ENCODE measurements around the gene NOS3.
A peak's percentile ranks its signal among the peaks of the same experiment; 100 is the strongest.
"Not testable (repeated sequence)": the region's sequence is repeated elsewhere in the genome, so short reads cannot be mapped to it uniquely, and the experiment has no call there.

Gene NOS3

GRCh38 chr7:151039850-151040548 is 49.2 kb downstream of the NOS3 start:
- no peak for DNase-seq

DNA sequence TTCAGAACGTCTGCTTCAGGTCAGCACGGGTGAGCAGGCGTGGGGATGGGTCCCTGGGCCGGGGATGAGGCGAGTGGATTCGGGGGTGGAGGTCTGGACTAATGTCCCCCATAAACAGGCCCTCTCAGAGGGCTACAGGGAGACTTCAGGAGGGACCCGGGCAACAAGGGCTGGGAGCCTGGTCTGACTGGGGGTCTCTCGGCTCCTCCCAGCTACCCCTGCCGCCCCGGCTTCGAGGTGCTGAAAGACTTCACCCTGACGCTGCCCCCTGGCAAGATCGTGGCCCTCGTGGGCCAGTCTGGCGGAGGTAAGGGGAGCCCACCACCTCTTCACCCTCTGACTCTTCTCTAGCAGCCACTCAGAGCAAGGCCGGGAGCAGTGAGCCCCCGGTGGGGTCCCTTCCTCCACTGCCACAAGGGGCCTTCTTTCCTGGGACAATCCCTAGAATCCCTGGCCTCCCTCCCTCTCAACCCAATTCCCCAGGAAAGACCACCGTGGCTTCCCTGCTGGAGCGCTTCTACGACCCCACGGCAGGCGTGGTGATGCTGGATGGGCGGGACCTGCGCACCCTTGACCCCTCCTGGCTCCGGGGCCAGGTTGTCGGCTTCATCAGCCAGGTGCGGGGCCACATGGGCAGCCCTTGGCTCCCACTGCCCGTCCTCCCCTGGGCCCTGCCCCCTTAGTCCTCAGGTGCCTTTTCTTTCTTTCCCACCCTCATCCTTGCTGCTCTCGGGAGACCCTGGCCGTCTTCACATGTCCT is 50.0 kb downstream of the NOS3 start:
- DNase-seq: no peak

DNA sequence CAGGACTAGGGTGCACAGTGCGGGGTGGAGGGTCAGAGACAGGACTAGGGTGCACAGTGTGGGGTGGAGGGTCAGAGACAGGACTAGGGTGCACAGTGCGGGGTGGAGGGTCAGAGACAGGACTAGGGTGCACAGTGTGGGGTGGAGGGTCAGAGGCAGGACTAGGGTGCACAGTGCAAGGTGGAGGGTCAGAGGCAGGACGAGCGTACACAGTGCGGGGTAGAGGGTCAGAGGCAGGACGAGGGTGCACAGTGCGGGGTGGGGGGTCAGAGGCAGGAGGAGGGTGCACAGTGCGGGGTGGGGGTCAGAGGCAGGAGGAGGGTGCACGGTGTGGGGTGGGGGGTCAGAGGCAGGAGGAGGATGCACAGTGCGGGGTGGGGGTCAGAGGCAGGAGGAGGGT is 52.6 kb downstream of the NOS3 start:
- DNase-seq: not testable (repeated sequence)

GRCh38 chr7:151043959-151044358 is 53.1 kb downstream of the NOS3 start:
- no peak for DNase-seq

DNA sequence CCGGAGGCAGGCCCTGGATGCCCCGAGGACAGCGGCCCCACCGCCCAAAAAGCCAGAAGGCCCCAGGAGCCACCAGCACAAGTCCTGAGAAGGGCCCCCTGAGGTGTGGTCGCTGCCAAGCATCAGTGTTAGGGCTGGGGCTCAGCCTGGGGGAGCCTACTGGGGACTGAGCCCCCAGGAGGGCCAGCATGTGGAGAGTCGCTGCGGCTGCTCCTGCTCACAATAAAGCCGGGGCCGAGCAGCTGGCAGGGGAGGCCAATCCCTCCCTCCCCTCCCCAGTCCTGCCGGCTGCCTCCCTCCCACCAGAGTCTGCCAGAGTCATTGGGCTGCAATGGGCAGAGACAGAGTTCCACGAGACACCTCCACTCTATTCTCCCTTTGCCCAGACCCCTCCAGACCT is 54.4 kb downstream of the NOS3 start:
- DNase-seq: no peak

GRCh38 chr7:151045967-151046366 is 55.1 kb downstream of the NOS3 start:
- no peak for DNase-seq

DNA sequence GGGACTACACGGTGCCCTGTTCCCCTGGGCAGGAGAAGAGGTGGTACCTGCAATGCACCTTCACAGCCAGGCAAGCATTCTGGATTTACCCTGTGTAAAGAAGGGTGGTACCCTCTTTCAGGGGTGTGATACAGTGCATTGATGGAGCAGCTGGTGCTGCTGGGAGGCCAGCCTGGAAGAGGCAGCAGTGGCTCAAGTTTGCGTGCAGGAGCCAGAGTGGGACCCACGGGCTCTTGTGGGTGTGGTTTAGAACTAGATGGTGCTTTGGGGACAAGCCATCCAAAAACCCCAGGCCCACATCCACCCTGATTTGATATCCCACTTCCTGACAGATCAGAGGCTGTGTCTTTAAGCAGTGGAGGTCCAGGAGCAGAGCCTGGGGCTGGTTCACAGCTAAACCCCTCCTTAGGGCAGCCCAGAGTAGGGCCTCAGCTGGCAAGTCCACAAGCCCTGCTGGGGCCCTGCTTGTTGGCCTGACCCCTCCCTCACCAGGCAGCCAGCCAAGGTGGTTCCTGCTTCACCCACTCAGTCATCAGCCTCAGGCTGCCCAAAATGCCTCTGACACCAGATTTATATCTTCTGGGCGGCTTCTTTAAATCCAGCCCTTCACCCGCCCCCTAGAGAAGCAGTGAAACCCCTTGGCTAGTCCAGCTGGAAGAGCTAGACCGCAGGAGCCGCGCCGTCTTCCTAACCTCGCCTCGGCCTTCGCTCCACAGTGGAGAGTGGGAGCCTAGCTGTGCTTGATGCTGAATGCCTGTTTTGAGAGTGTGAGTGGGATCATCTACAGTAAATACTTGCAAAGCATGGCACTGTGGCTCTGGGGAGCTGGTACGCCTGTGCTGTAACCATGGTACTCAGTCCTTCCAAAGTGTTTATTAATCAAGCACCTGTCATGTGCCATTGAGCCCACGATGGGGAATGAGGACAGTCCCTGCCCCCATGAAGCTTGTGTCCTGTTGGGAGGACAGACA is 56.1 kb downstream of the NOS3 start:
- no peak for DNase-seq

- no peak for DNase-seq
These were observed 57.4 kb downstream of the NOS3 start, which contains the start of gene ASIC3 for GRCh38 chr7:151047976-151048815. Gene ASIC3, plus strand, starts transcription at chr7:151048531. Its CDS starts 355 bp downstream, at chr7:151048886.

DNA sequence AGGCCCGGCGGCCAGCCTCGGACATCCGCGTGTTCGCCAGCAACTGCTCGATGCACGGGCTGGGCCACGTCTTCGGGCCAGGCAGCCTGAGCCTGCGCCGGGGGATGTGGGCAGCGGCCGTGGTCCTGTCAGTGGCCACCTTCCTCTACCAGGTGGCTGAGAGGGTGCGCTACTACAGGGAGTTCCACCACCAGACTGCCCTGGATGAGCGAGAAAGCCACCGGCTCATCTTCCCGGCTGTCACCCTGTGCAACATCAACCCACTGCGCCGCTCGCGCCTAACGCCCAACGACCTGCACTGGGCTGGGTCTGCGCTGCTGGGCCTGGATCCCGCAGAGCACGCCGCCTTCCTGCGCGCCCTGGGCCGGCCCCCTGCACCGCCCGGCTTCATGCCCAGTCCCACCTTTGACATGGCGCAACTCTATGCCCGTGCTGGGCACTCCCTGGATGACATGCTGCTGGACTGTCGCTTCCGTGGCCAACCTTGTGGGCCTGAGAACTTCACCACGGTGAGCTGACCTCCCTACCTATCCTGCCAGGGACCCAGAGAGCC is 58.2 kb downstream of the NOS3 start:
- DNase-seq: peak in 1 of 2 experiments; percentile 37

DNA sequence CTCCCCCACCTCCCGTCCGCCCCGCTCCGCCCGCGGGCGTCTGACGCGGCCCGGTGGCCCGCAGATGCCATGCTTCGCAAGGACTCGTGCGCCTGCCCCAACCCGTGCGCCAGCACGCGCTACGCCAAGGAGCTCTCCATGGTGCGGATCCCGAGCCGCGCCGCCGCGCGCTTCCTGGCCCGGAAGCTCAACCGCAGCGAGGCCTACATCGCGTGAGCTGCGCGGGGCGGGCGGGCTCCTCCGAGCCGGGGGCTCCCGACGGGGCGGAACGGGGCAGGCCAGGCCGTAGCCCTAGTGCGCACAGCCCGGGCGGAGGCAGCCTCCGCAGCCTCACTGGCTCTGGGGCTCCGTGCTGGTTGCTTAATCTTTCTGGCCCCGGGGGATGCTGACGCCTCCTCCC is 60.3 kb downstream of the NOS3 start:
- DNase-seq: peak in 1 of 2 experiments; percentile 33

DNA sequence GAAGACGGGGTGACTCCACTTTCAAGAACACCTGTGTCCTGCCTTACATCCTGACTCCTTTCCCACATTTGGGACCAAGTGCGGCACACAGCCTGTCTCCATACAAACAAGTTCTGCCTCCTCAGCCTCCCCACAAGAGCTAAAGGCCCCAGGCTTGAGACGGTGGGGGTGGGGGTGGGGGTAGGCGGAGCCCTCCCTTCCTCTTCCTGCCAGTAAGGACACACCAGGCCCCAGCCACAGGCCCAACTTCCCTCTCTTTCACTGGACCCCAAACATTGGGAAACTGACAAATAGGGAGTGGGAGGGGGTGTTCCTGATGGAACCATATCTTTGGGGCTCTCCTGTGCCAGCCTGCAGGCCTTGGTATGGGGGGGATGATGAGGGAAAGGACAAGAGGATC is 62.3 kb downstream of the NOS3 start:
- no peak for DNase-seq

DNA sequence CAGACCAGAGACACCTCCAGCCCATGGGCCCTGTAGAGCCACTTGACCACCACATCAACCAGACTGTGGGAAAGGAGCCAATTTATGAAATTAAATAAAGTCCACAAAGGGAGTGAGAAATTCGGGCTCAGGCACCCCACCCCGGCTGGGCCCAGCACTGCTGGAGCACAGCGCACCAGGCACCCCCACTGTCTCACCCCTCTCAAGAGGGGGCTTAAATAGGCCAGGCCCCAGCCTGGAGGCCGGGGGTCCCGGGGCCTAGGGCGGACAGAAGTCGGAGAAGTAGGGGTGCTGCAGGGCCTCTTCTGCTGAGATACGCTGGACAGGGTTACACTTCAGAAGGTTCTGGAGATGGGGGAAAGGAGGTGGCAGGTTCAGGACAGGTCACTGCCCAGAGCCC is 62.9 kb downstream of the NOS3 start:
- no peak for DNase-seq

DNA sequence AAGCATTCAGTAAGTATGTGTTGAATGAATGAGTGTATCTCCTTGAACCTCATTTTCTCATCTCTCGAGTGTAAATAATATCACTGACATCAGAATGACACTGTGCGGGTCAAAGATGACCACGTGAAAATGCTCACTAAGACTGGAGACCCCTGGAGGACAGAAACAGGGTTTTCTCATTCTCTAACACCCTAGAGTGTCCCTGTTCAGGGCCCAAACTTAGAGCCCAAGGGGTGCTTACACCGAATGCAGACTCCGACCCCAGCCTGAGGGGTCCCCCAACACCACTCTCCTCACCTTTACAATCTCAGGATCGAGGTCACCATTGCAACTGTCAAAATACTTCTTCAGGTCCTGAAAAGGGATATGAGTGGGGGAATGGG is 65.5 kb downstream of the NOS3 start:
- no peak for DNase-seq

GRCh38 chr7:151056666-151057505 is 66.1 kb downstream of the NOS3 start:
- no peak for DNase-seq

- peak in 1 of 2 experiments; percentile 89 for DNase-seq
These were observed 66.7 kb downstream of the NOS3 start, which contains the start of gene CDK5 for GRCh38 chr7:151057506-151057988. Gene CDK5, minus strand, starts transcription at chr7:151057897. Its CDS starts 49 bp downstream, at chr7:151057848.

- DNase-seq: peak; percentile 100
These were observed 67.4 kb downstream of the NOS3 start for GRCh38 chr7:151057989-151058780.

DNA sequence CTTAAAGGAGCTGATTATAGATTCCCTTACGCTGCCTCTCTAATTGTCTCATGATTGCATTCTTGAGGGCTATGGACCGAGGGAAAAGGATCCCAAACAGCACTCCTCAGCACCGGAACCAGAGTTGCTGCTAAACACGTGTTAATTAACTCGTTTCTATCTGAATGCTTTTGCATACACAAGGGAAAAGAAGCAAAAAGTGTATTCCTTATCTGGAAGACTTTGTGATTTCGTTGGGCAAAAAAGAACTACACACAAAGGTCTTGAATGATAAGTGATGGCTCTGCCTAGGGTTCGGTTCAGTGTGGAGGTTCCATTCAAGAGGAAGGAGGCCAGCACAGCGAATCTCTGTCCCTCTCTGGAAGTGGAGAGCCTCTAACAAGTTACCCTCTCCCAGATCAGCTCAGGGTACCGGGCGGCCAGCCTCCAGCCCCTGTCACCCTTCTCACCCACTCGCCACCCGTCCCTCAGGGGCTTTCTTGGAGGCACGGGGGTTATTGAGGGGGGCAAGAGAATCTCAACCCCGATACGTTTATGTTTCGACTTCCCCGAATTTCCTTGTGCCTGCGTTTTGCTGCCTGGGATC is 68.1 kb downstream of the NOS3 start:
- peak in 1 of 2 experiments; percentile 58 for DNase-seq

DNA sequence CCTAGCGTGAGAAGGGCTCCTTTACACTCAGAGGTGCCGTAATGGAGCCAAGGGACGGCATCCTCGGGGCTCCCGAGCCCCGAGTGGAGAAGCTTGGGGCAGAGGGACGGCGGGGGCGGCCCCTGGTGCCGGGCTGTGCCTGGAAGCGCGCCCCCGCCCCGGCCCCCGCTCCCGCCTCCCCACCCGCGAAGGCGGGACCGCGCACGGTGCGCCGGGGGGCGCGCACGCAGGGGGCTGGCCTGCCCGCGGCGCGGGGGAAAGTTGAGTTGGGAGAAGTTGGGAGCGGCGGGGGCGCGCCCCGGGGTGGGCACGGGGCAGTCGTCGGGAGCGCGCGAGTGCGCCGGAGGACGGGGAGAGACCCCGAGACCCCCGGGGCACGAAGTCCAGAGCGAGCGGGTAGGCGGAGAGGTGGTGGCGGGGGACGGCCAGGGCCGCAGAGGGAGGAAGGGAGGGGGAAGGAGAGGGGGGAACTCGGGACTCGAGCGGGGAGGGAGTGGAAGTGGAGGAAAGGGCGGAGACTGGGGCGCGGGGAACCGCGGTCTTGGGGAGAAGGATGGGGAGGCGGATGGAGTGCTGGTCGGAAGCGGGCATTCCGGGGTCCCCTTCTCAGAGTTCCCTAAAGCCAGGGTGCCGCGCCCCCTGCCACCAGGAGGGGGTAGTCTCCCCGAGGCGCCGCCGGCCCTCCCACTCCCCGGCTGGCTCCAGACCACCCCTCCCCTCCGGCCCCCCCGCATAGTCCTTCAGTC is 68.7 kb downstream of the NOS3 start, which contains the start of gene SLC4A2:
Gene SLC4A2 (plus strand): TSS at position 223 of the 746 bp plus-strand sequence. CDS start 2,399 bp downstream, outside the sequence.
- peak in 1 of 2 experiments; percentile 88 for DNase-seq

DNA sequence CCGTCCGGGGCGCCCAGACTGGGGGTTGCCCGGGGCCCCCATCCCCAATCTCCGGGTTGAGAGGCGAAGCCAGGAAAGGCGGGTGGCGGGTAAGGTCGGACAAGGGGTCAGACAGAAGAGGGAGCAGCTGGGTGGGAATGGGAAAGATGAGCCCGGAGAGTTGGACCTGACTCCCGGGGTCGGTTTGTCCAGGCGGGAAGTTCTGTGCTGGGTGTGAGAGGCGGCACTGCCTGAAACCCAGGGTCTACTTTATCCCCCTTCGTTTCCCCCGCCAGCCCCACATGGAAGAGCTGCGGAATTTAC is 69.2 kb downstream of the NOS3 start:
- DNase-seq: peak; percentile 60 to 83
